Ishikawa (cell line): ENCODE data around the gene POLR1D.

ENCODE experiments used
- CEBPB ChIP-seq: IDR thresholded peaks from 2 replicates; pipeline ENCODE4 v1.6.1; 2012
- EGR1 ChIP-seq: IDR thresholded peaks from 2 replicates; pipeline ENCODE4 v1.6.1; 2012
- FOXM1 ChIP-seq: IDR thresholded peaks from 2 replicates; pipeline ENCODE4 v1.6.1; 2012; ENCODE audit warnings: low read depth, borderline replicate concordance
- MAX ChIP-seq: IDR thresholded peaks from 2 replicates; pipeline ENCODE4 v1.6.1; 2012

GRCh38 chr13:27632648-27633047 lies 11.0 kb downstream of the POLR1D start:
- no peak for TF ChIP-seq CEBPB
- TF ChIP-seq MAX: no peak
- no peak for TF ChIP-seq EGR1
- no peak for TF ChIP-seq FOXM1
